Nephron progenitor cell (in vitro differentiated cells): ENCODE results near the gene EPHA7.

Experiments used
- DNase-seq: peaks from one replicate; pipeline ENCODE4 v3.0.0; 2021
- H3K27ac Mint-ChIP-seq: 2 replicates; pipeline ENCODE4 v1.8.0; 2021; ENCODE audit warnings: mild to moderate bottlenecking, moderate library complexity, mixed read lengths
- H3K27me3 Mint-ChIP-seq: 2 replicates; pipeline ENCODE4 v1.8.0; 2021; ENCODE audit warnings: mild to moderate bottlenecking, low read depth, mixed read lengths; ENCODE audit not compliant: poor library complexity
- H3K36me3 Mint-ChIP-seq: 2 replicates; pipeline ENCODE4 v1.8.0; 2021; ENCODE audit warnings: low read depth, mixed read lengths
- H3K4me1 Mint-ChIP-seq: 2 replicates; pipeline ENCODE4 v1.8.0; 2021; ENCODE audit warnings: mixed read lengths
- H3K4me3 Mint-ChIP-seq: 2 replicates; pipeline ENCODE4 v1.8.0; 2021; ENCODE audit warnings: mild to moderate bottlenecking, moderate library complexity, mixed read lengths
- H3K9me3 Mint-ChIP-seq: 2 replicates; pipeline ENCODE4 v1.8.0; 2021; ENCODE audit warnings: mild to moderate bottlenecking, moderate library complexity, mixed read lengths
- TF ChIP-seq, protein P1 (sequence below): fragments of 200-600 bp; sonication (generic); IDR thresholded peaks from 2 replicates; pipeline ENCODE4 v1.5.0; 2021; ENCODE audit warnings: antibody characterized with exemption

EPHA7 gene

DNA sequence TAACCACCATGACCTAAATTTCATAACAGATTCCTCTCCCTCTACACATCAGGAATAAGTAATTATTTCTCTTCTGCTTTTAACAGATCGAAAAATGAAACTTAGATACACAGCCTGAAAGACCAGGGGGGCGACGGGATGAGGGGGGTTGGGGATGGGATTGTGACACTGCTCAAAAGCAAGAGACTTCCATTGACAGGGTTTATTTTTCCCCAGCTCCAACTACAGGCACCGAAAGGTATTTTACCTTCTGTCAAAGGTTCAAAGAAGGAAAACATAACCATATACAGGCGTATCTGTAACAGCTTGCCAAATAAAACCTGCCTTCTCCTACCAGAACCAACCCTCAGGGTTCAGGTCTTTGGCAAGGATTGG lies 1.3 kb downstream of the EPHA7 start:
- no peaks in the 10 kb centered on the region for H3K9me3 Mint-ChIP-seq
- H3K27ac Mint-ChIP-seq, result no peak overlapping the region
- H3K4me1 Mint-ChIP-seq, result peaks cover 43% of the 10 kb centered on the region
- DNase-seq, result no peak
- peaks cover 16% of the 10 kb centered on the region for H3K27me3 Mint-ChIP-seq
- TF ChIP-seq, protein P1, sequence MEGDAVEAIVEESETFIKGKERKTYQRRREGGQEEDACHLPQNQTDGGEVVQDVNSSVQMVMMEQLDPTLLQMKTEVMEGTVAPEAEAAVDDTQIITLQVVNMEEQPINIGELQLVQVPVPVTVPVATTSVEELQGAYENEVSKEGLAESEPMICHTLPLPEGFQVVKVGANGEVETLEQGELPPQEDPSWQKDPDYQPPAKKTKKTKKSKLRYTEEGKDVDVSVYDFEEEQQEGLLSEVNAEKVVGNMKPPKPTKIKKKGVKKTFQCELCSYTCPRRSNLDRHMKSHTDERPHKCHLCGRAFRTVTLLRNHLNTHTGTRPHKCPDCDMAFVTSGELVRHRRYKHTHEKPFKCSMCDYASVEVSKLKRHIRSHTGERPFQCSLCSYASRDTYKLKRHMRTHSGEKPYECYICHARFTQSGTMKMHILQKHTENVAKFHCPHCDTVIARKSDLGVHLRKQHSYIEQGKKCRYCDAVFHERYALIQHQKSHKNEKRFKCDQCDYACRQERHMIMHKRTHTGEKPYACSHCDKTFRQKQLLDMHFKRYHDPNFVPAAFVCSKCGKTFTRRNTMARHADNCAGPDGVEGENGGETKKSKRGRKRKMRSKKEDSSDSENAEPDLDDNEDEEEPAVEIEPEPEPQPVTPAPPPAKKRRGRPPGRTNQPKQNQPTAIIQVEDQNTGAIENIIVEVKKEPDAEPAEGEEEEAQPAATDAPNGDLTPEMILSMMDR, result no peak
- H3K36me3 Mint-ChIP-seq, result no peaks in the 10 kb centered on the region
- peak overlapping the region; percentile 91 for H3K4me3 Mint-ChIP-seq

DNA sequence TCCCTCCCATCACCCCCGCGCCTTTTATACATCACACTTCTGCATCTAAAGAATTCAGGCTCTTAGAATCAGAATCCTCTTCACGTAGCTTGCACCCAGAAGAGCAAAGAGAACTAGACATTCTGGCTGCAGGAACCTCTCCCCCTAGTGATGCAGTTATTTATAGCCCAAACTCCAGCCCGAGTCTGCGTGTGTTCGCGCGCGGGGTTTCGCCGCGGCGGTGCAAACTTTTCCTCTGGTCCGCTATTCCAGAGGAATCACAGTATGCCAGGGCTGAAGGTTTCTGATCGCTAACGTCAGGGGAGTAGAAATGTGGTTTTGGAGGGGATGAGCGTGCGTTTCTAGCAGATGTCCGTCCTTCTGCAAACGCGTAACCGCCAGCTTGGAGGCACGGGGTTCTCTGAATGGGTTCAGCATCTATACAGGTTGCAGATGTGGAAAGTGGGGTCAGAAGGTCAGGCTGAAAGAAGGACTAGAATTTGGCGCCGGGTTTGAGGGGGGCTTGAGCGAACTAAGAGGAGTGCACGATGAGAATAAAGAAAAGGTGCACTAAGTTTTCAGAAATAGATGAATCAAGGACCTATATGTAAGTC lies 1.8 kb downstream of the EPHA7 start:
- TF ChIP-seq, protein P1, result no peak
- H3K27ac Mint-ChIP-seq, result no peak overlapping the region
- no peaks in the 10 kb centered on the region for H3K9me3 Mint-ChIP-seq
- peak overlapping the region; percentile 91 for H3K4me3 Mint-ChIP-seq
- H3K4me1 Mint-ChIP-seq, result peaks cover 41% of the 10 kb centered on the region
- peaks cover 16% of the 10 kb centered on the region for H3K27me3 Mint-ChIP-seq
- DNase-seq, result peak; percentile 40
- H3K36me3 Mint-ChIP-seq, result no peaks in the 10 kb centered on the region

DNA sequence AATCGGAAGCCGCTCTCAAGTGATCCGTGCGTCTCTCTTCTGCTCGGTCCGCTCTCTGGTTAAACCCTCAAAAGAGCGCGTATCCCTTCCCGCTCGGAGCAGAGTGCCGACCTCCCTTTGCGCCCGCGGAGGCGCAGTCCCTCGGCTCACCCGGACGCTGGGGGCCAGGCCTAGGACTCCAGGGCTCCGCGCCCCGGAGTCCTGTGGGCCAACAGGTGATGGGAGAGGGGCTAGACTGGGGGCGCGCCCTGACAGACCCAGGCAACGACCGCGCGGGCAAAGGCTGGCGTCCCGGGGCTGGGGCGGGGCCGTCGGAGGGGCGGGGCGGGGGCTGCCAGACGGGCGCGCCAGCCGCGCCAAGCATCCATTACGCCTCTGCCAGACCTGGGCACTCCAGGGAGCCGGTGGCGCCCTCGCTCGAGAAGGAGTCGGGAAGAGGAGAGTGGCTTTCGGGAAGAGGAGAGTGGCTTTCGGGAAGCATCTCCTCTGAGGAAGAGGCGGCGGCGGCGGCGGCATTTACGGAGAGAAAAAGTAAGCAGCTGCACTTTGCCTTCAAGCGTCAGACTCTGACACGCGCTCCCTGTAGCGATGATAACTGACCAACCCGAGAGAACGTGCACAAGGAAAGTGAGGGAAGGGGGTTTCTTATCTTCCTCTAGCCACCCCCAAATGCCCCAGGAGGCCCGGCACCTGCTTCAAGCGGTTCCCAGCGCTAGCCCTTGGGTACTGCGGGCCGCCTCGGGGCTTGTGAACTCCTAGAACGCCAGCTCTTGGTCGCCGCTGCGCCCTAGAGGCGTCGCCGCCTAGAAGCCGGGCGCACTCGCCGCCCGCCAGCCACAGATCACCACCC lies 2.6 kb downstream of the EPHA7 start:
- Mint-ChIP-seq H3K9me3 (no peaks in the 10 kb centered on the region), H3K27ac (no peak overlapping the region), H3K4me3 (peak overlapping the region; percentile 91), H3K4me1 (peaks cover 36% of the 10 kb centered on the region), H3K27me3 (peaks cover 16% of the 10 kb centered on the region), H3K36me3 (no peaks in the 10 kb centered on the region)
- TF ChIP-seq, protein P1, result no peak
- DNase-seq, result peak; percentile 69

DNA sequence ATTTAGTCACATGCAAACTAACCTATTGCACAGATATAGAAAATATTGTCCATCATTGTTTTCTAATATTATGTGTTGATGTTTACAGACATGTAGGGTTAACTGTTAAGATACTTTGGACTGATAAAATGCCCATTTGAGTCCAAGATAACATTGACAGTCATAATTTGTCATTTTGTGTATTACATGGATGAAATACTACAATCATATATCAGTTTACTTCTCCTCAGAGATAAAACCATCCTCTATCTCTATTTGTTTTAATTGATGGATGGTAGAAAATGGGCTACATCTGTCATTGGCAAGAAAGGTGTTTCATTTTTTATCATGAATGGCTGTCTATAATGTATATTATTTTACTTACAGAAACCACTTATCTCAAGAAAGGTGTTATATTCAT lies 6.2 kb downstream of the EPHA7 start:
- Mint-ChIP-seq H3K27ac (no peak overlapping the region), H3K4me3 (no peak overlapping the region), H3K4me1 (peaks cover 21% of the 10 kb centered on the region), H3K27me3 (peaks cover 12% of the 10 kb centered on the region), H3K36me3 (peaks cover 8% of the 10 kb centered on the region), H3K9me3 (no peaks in the 10 kb centered on the region)
- TF ChIP-seq, protein P1, result no peak
- no peak for DNase-seq

GRCh38 chr6:93412452-93412851 lies 6.9 kb downstream of the EPHA7 start:
- H3K27ac Mint-ChIP-seq, result no peak overlapping the region
- no peaks in the 10 kb centered on the region for H3K9me3 Mint-ChIP-seq
- no peak for DNase-seq
- peaks cover 15% of the 10 kb centered on the region for H3K4me1 Mint-ChIP-seq
- H3K36me3 Mint-ChIP-seq, result peaks cover 8% of the 10 kb centered on the region
- TF ChIP-seq, protein P1, result no peak
- H3K27me3 Mint-ChIP-seq, result peaks cover 10% of the 10 kb centered on the region
- H3K4me3 Mint-ChIP-seq, result no peak overlapping the region

GRCh38 chr6:93407186-93407585 lies 12.2 kb downstream of the EPHA7 start:
- peaks cover 8% of the 10 kb centered on the region for H3K36me3 Mint-ChIP-seq

More at GRCh38 chr6:93407186-93407585, 12.2 kb downstream of the EPHA7 start:
- Mint-ChIP-seq H3K9me3 (no peaks in the 10 kb centered on the region), H3K4me1 (no peaks in the 10 kb centered on the region), H3K27ac (no peak overlapping the region), H3K4me3 (no peak overlapping the region), H3K27me3 (no peaks in the 10 kb centered on the region)
- TF ChIP-seq, protein P1, result no peak
- DNase-seq, result no peak
